SIG-M5 treated with dmso at 0.1 percent for 504 hours (cell line): ENCODE results near the gene CCDC192.

Experiments used
- DNase-seq: peaks from one replicate; lab custom pipeline; 2025; ENCODE audit not compliant: unreplicated experiment; lab: John Stamatoyannopoulos, UW

The CCDC192 gene

DNA sequence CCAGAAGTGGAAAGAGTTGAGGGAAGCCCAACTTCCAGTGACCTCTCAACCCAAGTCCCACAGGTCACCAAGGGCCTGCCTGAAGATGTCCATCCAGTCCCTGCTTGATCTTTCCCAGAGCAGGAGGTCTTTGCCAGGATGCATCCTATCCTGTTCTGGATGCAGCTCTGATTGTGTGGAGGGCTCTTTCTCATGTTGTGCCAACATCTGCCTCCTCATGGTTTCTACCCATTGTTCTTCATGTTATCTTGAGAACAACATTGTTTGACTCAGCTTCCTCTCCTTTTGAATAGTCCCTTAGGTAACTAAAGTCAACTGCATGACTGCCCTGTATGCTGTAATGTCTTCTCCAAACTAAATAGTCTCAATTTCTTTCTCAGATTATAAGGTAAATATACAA lies 169.3 kb downstream of the CCDC192 start:
- no peak for DNase-seq

- peak; percentile 59 for DNase-seq
Observed at GRCh38 chr5:127875235-127876021, 172.2 kb downstream of the CCDC192 start.

GRCh38 chr5:127876384-127876783 lies 173.2 kb downstream of the CCDC192 start:
- DNase-seq: no peak

DNA sequence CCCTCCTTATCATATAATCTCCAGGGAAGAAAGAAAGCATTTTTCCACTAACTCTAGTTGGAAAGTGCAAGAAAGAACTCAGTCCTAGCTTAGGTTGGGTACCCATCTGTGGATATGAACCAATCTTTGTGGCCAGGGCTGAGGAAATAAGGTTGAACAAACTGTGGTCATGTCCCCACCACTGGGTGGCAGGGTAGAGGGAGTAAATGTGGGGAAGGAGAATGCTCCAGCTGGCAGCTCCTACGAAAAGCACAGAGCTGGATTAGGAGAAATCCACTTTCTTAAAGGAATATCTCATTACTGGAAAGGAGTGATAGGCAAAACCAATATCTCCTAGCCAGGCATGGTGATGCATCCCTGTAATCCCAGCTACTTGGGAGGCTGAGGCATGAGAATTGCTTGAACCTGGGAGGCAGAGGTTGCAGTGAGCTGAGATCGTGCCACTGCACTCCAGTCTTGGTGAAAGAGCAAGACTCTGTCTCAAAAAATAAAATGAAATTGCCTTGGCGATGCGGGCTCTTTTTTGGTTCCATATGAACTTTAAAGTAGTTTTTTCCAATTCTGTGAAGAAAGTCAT lies 175.1 kb downstream of the CCDC192 start:
- peak; percentile 33 for DNase-seq

GRCh38 chr5:127884416-127884815 lies 181.2 kb downstream of the CCDC192 start:
- DNase-seq: no peak

- DNase-seq: no peak
Observed at GRCh38 chr5:127885176-127885575, 182.0 kb downstream of the CCDC192 start.

DNA sequence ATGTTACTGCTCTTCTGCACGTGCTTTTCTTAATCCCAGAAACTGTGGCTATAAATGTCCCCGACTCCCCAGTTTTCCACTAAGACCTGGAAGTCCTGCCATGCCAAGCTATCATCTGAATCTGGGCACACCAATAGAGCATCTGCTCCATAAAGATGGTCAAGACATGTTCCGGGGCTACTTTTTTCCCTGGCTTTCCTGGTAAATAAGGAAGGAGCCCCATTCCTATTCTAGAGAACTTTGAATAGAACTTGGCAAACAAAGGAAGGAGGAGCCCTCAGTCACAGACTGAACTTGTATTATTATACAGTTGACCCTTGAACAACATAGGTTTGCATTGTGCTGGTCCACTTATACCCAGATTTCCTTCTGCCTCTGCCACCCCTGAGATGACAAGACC lies 182.9 kb downstream of the CCDC192 start:
- no peak for DNase-seq

- no peak for DNase-seq
Observed at GRCh38 chr5:127887282-127887681, 184.1 kb downstream of the CCDC192 start.

DNA sequence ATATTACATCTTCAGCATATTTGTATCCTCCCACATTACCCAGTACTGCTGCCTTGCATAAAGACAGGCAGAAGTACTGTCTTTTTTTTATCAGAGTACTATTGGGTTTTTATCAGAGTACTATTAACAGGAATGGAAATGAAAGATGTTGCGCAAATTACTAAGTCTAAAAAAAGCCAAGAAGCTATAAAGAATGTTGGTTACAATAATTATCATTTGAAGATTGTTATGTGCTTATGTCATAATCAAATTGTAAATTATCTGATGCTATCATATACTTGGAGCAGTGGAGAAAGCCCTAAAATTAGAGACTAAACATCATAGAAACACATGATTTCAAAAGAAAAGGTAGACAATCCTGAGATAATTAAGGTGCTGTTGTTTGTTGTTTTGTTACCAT lies 188.8 kb downstream of the CCDC192 start:
- no peak for DNase-seq

DNA sequence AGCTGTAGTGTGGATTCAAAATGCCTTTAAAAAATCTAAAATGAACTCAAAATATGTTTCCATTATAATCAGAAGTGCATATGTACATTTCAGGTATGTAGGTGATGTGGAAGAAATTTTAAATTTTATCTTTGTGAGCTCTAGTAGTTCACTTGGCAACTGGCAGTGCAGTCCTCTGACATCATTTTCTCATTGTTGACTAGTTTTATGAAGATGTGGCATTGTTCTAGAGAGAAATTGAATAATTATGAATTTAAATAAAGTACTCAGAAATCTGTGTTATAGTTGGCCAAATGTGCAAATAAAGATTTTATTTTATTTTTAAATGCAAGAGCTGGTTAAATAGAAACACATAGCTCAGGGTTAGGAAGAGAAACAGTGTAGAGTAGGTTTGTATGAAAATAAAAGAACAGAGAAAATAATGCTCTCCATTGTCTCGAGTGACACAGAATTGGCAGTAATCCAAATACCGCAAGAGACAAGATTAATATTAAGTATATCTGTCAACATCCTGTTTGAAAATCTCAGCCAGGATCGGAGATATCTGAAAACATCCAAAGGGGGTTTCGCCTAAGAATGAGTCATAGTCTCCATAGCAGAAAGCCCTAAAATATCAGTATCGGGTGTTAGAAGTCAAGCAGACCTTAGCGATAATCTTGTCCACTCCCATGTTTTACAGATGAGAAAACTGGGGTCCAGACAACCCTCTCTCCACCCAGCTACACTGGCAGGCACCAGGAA lies 189.4 kb downstream of the CCDC192 start:
- DNase-seq: no peak

DNA sequence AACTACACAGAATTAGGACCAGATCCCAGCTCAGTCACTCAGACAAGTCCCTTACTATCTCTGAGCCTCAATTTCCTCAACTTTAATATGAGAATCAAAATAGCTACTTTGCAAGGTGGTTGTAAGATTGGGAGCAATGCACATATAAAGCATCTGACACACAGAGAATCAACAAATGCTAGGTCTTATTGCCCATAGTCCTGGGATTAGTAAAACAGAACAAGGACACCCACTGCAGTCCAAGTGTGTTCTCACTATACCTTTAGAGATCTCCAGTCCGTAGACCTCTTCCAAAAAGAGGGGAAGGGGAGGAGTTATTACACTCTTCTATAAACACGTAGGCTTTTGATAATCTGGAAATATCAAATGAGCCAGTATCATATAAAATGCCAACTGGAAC lies 190.0 kb downstream of the CCDC192 start:
- DNase-seq: no peak

GRCh38 chr5:127894461-127894860 lies 191.3 kb downstream of the CCDC192 start:
- DNase-seq: no peak

DNA sequence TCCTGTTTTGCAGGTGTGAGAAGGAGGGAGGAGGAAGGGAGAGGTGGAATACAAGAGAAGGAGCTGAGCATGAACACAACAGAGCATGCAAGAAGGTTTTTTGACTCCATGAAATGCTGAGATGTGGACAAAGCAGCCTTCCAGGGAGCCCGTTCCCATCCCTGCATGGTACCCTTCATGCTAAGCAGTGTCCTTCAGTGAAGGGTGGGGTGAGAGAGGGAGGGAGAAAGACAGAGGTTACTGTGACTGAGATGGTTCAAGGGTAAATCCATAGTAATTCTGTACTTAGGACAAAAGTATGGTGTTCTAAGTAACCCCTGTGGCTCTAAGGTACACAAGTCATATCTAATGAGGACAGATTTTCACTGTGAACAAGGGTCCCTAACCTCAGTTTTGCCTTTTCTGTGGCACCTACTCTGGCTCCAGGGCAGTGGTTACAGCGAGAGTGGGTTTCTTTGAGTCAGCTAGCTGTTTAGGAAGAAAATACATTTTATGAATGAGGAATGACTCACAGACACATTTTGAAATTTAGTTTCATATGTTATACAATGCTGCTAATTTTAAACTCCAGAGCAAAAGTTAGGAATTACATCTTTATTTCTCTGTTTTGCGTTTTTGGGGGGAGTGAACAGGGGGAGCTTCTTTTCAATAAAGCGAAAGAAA lies 195.5 kb downstream of the CCDC192 start:
- DNase-seq: no peak

DNA sequence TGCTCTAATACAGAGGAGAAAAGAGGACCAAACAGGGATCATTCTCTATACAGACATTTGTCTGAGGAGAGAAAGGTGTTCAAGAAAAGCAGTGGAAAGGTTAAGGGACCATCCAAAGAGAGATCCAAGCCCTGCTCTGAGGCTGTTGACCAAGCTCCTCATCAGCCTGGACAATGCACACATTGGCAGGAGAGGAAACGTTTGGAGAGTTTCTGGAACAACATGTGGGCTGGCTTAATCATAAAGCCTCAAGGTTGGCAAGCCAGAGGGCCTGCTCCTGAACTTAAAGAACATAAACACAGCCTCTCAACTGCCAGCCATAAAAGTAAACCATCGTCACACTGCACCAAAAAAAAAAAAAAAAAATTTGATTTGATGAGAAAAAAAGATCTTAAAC lies 196.0 kb downstream of the CCDC192 start:
- DNase-seq: no peak

- DNase-seq: no peak
Observed at GRCh38 chr5:127906562-127907204, 203.5 kb downstream of the CCDC192 start.

DNA sequence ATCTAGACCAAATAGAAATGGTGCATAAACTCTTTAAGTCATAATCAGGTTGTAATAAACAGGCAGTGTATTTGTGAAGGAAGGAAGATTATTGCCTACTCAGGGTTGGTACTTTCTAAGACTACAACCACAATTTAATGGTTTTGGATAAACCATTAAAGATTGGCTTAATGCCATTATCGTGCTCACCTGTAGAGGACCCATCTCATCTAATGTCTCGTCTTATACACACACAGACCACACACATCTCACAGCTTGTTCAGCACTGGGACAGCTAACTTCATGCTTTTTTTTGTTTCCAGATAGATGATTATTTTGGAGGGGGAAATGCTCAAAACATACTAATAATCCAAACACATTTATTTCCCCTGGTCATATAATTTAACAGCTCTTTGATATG lies 204.7 kb downstream of the CCDC192 start:
- DNase-seq: no peak

GRCh38 chr5:127909066-127909465 lies 205.9 kb downstream of the CCDC192 start:
- peak; percentile 24 for DNase-seq

GRCh38 chr5:127909821-127910220 lies 206.6 kb downstream of the CCDC192 start:
- no peak for DNase-seq

- no peak for DNase-seq
Observed at GRCh38 chr5:127910307-127910956, 207.2 kb downstream of the CCDC192 start.

DNA sequence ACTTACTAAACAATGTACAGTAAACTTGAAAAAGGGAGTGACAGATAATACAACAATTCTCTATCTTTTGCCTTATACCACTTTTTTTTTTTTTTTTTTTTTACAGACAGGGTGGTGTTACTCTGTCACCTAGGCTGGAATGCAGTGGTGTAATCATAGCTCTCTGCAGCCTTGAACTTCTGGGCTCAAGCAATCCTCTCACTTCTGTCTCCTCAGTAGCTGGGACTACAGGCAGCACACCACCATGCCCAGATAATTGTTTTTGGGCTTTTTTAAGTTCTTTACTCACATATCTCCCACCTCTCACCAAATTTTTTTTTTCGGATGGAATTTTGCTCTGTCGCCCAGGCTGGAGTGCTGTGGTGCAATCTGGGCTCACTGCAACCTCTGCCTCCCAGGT lies 208.4 kb downstream of the CCDC192 start:
- DNase-seq: no peak

DNA sequence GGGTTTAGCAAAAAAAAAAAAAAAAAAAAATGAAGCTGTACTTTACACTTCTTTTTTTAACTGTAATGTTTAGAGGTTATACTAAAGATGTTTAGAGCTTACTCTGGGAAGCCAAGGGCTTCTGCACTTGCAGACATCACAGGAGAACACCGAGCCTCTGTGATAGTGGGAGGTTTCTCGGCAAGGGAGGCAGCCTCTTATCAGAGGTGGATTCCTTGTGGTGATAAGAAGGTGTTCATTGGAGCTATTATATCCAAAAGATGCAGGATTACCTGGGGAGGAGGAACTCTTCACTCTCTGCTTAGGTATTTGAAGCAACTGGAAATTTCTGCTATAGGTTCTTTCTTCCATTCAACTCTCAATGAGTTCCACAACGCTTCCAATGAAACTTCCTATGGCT lies 209.2 kb downstream of the CCDC192 start:
- DNase-seq: no peak
